HL-60 (cell line): ENCODE data around the gene COG7.
A peak's percentile ranks its signal among the peaks of the same experiment; 100 is the strongest.

ENCODE experiments used
- DNase-seq, 2 experiments: peaks; one replicate each; pipeline ENCODE4 v3.0.0-alpha.2; 2010 to 2020; ENCODE audit warnings: low read depth in 1 of 2, low spot score in 1 of 2
- H3K27ac ChIP-seq: fragments of 250-450 bp; sonication (Bioruptor Pico); replicated peaks from 2 replicates; pipeline ENCODE4 v1.5.1; 2020; ENCODE audit warnings: mild to moderate bottlenecking, moderate library complexity
- H3K27me3 ChIP-seq: fragments of 250-450 bp; sonication (Bioruptor Pico); 2 replicates; pipeline ENCODE4 v1.5.1; 2021; ENCODE audit warnings: mild to moderate bottlenecking, moderate library complexity; ENCODE audit not compliant: insufficient read depth, poor library complexity, severe bottlenecking
- H3K4me3 ChIP-seq: replicated peaks from 2 replicates; pipeline ENCODE4 v1.5.1; 2011; ENCODE audit warnings: mild to moderate bottlenecking, control low read depth, low read length; ENCODE audit not compliant: insufficient read depth
- CTCF ChIP-seq: IDR thresholded peaks from one replicate; pipeline ENCODE4 v1.5.1; 2011; ENCODE audit warnings: low read length, control low read depth, inconsistent platforms; ENCODE audit not compliant: insufficient read depth
- GABPA ChIP-seq: IDR thresholded peaks from 2 replicates; pipeline ENCODE4 v1.6.1; 2012; ENCODE audit warnings: low read depth
- POLR2AphosphoS5 ChIP-seq: IDR thresholded peaks from 2 replicates; pipeline ENCODE4 v1.6.1; 2012; ENCODE audit warnings: low read depth
- SPI1 ChIP-seq: IDR thresholded peaks from 2 replicates; pipeline ENCODE4 v1.6.1; 2012; ENCODE audit warnings: low read depth, mild to moderate bottlenecking, borderline replicate concordance
- TF ChIP-seq, protein P1 (sequence below): IDR thresholded peaks from 2 replicates; pipeline ENCODE4 v1.6.1; 2012; ENCODE audit warnings: low read depth; ENCODE audit not compliant: insufficient replicate concordance

COG7 gene

GRCh38 chr16:23351360-23351759 is 101.6 kb downstream of the COG7 start:
- Histone ChIP-seq H3K4me3 (no peak overlapping the region), H3K27ac (no peak overlapping the region), H3K27me3 (no peaks in the 10 kb centered on the region)
- TF ChIP-seq, protein P1, sequence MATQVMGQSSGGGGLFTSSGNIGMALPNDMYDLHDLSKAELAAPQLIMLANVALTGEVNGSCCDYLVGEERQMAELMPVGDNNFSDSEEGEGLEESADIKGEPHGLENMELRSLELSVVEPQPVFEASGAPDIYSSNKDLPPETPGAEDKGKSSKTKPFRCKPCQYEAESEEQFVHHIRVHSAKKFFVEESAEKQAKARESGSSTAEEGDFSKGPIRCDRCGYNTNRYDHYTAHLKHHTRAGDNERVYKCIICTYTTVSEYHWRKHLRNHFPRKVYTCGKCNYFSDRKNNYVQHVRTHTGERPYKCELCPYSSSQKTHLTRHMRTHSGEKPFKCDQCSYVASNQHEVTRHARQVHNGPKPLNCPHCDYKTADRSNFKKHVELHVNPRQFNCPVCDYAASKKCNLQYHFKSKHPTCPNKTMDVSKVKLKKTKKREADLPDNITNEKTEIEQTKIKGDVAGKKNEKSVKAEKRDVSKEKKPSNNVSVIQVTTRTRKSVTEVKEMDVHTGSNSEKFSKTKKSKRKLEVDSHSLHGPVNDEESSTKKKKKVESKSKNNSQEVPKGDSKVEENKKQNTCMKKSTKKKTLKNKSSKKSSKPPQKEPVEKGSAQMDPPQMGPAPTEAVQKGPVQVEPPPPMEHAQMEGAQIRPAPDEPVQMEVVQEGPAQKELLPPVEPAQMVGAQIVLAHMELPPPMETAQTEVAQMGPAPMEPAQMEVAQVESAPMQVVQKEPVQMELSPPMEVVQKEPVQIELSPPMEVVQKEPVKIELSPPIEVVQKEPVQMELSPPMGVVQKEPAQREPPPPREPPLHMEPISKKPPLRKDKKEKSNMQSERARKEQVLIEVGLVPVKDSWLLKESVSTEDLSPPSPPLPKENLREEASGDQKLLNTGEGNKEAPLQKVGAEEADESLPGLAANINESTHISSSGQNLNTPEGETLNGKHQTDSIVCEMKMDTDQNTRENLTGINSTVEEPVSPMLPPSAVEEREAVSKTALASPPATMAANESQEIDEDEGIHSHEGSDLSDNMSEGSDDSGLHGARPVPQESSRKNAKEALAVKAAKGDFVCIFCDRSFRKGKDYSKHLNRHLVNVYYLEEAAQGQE: peak; percentile 41
- no peak for TF ChIP-seq SPI1
- no peak for TF ChIP-seq GABPA
- DNase-seq: no peak

DNA sequence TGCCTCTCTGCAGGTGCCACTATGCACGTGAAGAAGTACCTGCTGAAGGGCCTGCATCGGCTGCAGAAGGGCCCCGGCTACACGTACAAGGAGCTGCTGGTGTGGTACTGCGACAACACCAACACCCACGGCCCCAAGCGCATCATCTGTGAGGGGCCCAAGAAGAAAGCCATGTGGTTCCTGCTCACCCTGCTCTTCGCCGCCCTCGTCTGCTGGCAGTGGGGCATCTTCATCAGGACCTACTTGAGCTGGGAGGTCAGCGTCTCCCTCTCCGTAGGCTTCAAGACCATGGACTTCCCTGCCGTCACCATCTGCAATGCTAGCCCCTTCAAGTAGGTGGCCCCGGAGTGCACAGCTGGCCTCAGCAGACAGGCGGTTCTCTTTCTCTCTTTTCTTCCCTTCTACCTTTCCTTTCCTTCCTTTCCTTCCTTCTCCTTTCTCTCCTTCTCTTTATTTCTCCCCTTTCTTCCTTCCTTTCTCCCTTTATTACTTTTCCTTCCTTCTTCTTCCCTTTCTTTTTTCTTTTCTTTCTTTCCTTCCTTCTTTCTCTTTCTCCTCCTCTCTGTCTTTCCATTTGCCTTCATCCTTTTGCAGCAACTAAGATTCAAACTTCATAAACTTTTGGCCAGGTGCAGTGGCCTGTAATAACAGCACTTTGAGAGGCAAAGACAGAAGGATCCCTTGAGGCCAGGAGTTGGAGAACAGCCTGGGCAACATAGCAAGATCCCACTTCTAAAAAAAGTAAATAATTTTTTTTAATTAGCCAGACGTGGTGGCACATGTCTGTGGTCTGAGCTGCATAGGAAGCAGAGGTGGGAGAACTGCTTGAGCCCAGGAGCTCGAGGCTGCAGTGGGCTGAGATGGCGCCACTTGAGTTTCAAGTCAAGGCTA is 104.2 kb downstream of the COG7 start:
- no peak overlapping the region for H3K4me3 ChIP-seq
- no peak overlapping the region for H3K27ac ChIP-seq
- DNase-seq: no peak
- H3K27me3 ChIP-seq: no peaks in the 10 kb centered on the region
- TF ChIP-seq CTCF (no peak), POLR2AphosphoS5 (no peak), GABPA (no peak), SPI1 (no peak)
- TF ChIP-seq, protein P1: no peak

GRCh38 chr16:23345237-23345636 is 107.8 kb downstream of the COG7 start:
- H3K4me3 ChIP-seq: no peak overlapping the region
- no peak overlapping the region for H3K27ac ChIP-seq
- DNase-seq: no peak
- no peak for TF ChIP-seq CTCF
- H3K27me3 ChIP-seq: no peaks in the 10 kb centered on the region

- H3K27ac ChIP-seq: no peak overlapping the region
- no peaks in the 10 kb centered on the region for H3K27me3 ChIP-seq
- TF ChIP-seq POLR2AphosphoS5 (no peak), SPI1 (no peak), GABPA (no peak), CTCF (no peak)
- TF ChIP-seq, protein P1: no peak
- no peak overlapping the region for H3K4me3 ChIP-seq
- DNase-seq: no peak
Measured at GRCh38 chr16:23343643-23344612, 109.1 kb downstream of the COG7 start.
